Gastroesophageal sphincter (tissue), 3 donors: ENCODE data around the gene RAB4A.

Experiments
- CTCF ChIP-seq, 4 experiments: fragments of 200-600 bp in 2 of 4; fragments of 450-650 bp in 2 of 4; sonication (generic) in 1 of 4; IDR thresholded peaks; one replicate each; pipeline ENCODE4 v1.5.1; 2017 to 2019; ENCODE audit warnings: antibody characterized with exemption in 4 of 4, mild to moderate bottlenecking in 2 of 4, moderate library complexity in 2 of 4
- POLR2A ChIP-seq, 2 donors: fragments of 450-650 bp; IDR thresholded peaks; one replicate each; pipeline ENCODE4 v1.6.1; 2017; ENCODE audit warnings: antibody characterized with exemption in 2 of 2, mild to moderate bottlenecking in 2 of 2, moderate library complexity in 1 of 2

DNA sequence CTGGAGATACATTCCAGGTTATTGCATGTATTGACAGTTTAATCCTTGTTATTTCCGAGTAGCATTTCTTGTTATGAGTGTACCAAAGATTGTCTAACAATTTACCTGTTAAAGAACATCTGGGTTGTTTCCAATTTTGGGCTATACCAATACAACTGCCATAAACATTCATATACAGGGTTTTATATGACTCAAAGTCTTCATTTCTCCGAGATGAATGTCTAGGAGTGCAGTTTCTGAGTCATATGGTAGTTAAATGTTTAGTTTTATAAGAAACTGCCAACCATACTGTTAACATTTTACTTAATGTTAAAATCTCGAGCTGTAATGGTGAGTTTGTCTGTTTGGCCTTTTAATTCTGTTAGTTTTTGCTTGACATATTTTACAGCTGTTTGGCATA lies 10.0 kb downstream of the RAB4A start:
- TF ChIP-seq CTCF (IDR thresholded peaks at IDR 0.05) (no peak), POLR2A (IDR thresholded peaks at IDR 0.05) (no peak)
